Right ventricle myocardium inferior (tissue), 1 donor: ENCODE results near the gene CDC42BPA. TPM values are rescaled to one million over a fixed set of nuclear protein-coding genes. Genes with fewer than 3 reads are reported as not detected.
"Not testable (repeated sequence)": the region's sequence is repeated elsewhere in the genome, so short reads cannot be mapped to it uniquely, and the experiment has no call there.

ENCODE experiments used
- ATAC-seq: fragments of 200-7000 bp; cut with Tn5 transposase; one replicate; pipeline ENCODE4 v1.9.1; 2020; ENCODE audit warnings: mild to moderate bottlenecking, moderate library complexity
- DNase-seq: peaks from one replicate; pipeline ENCODE4 v3.0.0; 2021; ENCODE audit errors: missing footprints
- intact Hi-C: fragments of 100-400 bp; cut with DNase I; formaldehyde crosslinking; loops from one replicate; pipeline ENCODE4 v1.11.0; 2022
- total RNA-seq: library from RNA; stranded (reverse); fragmentation: NEBNext Ultra II Directional; extraction: Animal tissue kit (Norgen Biotek cat#: 25700); gene quantifications from one replicate; pipeline ENCODE4 v1.2.1, GENCODE V29; 2021
- donor health status: DM: no; HTN: yes; CAD: no; lungs with severe emphysema.

Gene CDC42BPA
- total RNA-seq, 1 donor from 2014 or later = 37.2 TPM

- ATAC-seq (no peak), DNase-seq (no peak)
- intact Hi-C loops = no loop called here
Measured at GRCh38 chr1:227182012-227182411, 136.3 kb downstream of the CDC42BPA start.

- intact Hi-C loops = no loop called here
- ATAC-seq = no peak
Measured at GRCh38 chr1:227175611-227176010, 142.7 kb downstream of the CDC42BPA start.

GRCh38 chr1:227174164-227174563 lies 144.1 kb downstream of the CDC42BPA start:
- no peak for ATAC-seq
- intact Hi-C loops = no loop called here
- no peak for DNase-seq

More at GRCh38 chr1:227175611-227176010, 142.7 kb downstream of the CDC42BPA start:
- DNase-seq = no peak

GRCh38 chr1:227170361-227171166 lies 147.7 kb downstream of the CDC42BPA start:
- ATAC-seq (no peak), DNase-seq (no peak)
- intact Hi-C loops = no loop called here

GRCh38 chr1:227169343-227169742 lies 148.9 kb downstream of the CDC42BPA start:
- intact Hi-C loops = no loop called here
- DNase-seq (no peak), ATAC-seq (no peak)

- DNase-seq (no peak), ATAC-seq (no peak)
- intact Hi-C loops = no loop called here
Measured at GRCh38 chr1:227167276-227168101, 150.8 kb downstream of the CDC42BPA start.

DNA sequence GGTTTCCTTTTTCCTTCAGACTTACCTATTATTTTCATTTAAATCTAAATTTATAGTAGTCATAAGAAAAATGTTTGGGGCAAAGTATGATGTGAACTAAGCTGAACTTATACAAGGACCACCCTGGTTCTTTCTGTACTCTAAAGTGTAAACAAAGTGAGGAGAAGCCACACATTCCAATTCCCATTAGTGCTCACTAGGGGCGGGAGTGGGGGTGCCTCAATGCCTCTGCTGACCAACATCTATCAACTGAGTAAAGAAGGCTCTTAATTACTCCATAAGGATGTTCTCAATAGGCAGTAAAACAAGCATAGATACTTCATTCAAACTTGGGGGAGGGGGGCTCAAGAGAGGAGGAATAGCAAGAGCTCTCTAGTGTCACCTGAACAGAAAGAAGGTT lies 151.7 kb downstream of the CDC42BPA start:
- intact Hi-C loops = no loop called here
- DNase-seq (no peak), ATAC-seq (no peak)

GRCh38 chr1:227161470-227161869 lies 156.8 kb downstream of the CDC42BPA start:
- ATAC-seq (no peak), DNase-seq (no peak)
- intact Hi-C loops = no loop called here

DNA sequence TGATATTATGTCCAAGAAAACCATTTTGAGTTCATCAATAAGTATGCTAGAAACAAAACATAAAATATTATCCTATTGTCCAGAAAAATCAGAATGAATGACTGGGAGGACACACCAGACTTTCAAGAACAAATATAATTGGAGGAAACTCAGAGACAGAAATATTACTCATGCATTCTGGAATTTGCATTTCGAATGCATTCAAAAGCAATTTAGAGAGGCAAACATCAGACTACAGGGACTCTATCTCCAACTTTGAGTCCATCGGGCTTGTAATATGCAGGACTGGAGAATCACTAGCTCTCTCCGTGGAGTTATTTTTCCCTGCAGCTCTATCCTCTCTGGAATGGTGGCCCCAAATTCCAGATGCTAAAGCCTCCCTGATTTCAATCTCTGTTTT lies 161.8 kb downstream of the CDC42BPA start:
- ATAC-seq = no peak
- no peak for DNase-seq
- intact Hi-C loops = no loop called here

DNA sequence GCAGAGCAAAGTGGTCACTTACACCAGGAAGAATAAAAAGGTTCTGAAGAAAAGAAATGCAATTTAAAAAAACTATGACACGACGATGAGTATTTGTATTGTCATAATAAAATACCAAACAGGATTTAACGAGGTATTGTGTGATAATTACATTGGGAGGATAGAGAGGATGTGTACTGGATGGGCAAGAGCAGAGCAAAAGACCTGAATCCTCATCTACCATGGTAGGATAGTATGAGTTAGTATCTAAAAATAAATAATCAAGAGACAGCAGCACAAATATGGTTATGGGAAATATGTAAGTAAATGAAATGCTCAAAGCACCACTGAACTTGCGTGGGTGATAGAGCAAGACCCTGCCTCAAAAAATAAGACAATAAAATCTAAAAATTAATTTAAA lies 162.6 kb downstream of the CDC42BPA start:
- ATAC-seq (no peak), DNase-seq (no peak)
- intact Hi-C loops = no loop called here

DNA sequence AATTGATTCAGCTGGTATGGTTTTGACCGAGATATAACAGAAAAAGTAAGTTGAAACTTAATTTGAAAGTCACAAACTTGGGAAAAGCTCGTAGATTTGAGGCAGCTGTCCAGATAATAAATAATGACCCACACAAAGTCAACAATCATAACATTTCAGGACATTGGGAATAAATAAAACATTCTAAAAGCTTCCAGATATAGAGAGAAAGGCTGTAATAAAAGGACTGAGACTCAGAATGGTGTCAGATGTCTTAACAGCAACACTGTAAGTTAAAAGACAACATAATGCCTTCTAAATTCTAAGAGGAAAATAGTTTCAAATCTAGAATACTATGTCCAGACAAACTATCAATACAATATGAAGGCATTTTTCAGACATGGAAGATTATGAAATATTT lies 163.3 kb downstream of the CDC42BPA start:
- intact Hi-C loops = no loop called here
- DNase-seq (no peak), ATAC-seq (no peak)

GRCh38 chr1:227152525-227152924 lies 165.8 kb downstream of the CDC42BPA start:
- intact Hi-C loops = no loop called here
- ATAC-seq (no peak), DNase-seq (no peak)

DNA sequence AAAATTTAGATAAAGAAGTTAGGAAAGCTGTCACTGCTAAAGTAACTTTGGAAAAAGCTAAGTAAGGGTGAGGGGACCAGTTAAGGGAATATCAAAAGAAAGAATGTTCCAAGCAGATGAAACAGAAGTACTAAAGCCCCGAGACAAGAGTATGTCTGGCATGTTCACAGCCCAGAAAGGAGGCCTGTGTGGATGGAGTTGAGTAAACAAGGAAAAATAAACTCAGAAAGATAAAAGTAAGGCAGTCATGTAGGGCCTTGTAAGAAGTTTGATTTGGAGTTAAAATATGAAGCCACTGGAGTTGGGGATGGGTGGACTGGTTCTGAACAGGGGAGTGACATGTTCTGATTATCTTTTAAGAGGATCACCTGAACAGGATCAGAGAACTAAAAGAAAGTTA lies 177.9 kb downstream of the CDC42BPA start:
- intact Hi-C loops = no loop called here
- DNase-seq = no peak

GRCh38 chr1:227136210-227136820 lies 182.0 kb downstream of the CDC42BPA start:
- intact Hi-C loops = loop anchor here (10.0 kb wide), 1 partner anchor 188 kb away; no protein-coding TSS in a partner anchor
- DNase-seq (no peak), ATAC-seq (no peak)

More for the DNA sequence above, 177.9 kb downstream of the CDC42BPA start:
- ATAC-seq = no peak

DNA sequence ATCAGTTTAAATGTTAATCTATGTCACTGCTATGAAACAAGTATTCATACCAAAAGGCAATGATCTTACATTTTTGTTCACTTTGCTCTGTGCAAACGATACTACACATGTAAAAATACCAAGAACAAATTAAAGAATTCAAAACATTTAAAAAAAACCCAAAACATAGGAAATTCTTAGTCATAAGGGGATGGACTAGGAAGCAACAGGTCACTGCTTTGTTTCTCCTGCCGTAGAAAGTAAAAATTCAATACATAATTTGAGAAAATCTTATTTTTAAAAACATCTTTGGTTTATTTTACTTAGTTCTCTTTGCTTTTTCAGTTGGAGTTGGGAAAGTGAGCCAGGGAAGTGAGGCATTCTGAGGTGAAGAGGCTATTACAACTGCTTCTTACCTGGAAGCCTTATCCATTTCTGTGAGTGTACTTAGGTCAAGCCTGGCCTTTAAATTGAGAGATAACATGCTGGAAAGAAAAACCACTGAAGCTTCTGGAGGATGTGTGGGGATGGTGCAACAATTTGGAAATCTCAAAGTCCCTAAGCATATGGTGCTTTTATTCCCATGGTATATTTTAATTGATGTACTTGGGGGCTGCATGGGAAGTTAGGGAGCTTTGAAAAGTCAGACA lies 183.5 kb downstream of the CDC42BPA start:
- intact Hi-C loops = loop anchor here (5.0 to 10.0 kb wide), 2 partner anchors 190 to 303 kb away; no protein-coding TSS in a partner anchor
- no peak for DNase-seq
- ATAC-seq = no peak

DNA sequence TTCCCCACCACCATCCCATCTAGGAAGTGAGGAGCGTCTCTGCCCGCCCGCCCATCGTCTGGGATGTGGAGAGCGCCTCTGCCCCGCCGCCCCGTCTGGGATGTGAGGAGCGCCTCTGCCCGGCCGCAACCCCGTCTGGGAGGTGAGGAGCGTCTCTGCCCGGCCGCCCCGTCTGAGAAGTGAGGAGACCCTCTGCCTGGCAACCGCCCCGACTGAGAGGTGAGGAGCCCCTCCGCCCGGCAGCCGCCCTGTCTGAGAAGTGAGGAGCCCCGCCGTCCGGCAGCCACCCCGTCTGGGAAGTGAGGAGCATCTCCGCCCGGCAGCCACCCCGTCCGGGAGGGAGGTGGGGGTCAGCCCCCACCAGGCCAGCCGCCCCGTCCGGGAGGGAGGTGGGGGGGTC lies 185.6 kb downstream of the CDC42BPA start:
- ATAC-seq, DNase-seq: not testable (repeated sequence)
- intact Hi-C loops = loop anchor here (5.0 to 10.0 kb wide), 2 partner anchors 192 to 305 kb away; no protein-coding TSS in a partner anchor

GRCh38 chr1:227131193-227131592 lies 187.1 kb downstream of the CDC42BPA start:
- intact Hi-C loops = loop anchor here (5.0 to 10.0 kb wide), 2 partner anchors 194 to 306 kb away; no protein-coding TSS in a partner anchor
- DNase-seq (no peak), ATAC-seq (no peak)

GRCh38 chr1:227127891-227128290 lies 190.4 kb downstream of the CDC42BPA start:
- no peak for DNase-seq
- intact Hi-C loops = no loop called here
- ATAC-seq = no peak
